GM19395 (cell line): ENCODE results near the gene AGK.
"Not testable (repeated sequence)": the region's sequence is repeated elsewhere in the genome, so short reads cannot be mapped to it uniquely, and the experiment has no call there.

Experiments used
- ATAC-seq: cut with Tn5 transposase; IDR thresholded peaks from one replicate; pipeline ENCODE4 v1.9.1; 2021; ENCODE audit warnings: mild to moderate bottlenecking, moderate library complexity; ENCODE audit not compliant: unreplicated experiment

Gene AGK

DNA sequence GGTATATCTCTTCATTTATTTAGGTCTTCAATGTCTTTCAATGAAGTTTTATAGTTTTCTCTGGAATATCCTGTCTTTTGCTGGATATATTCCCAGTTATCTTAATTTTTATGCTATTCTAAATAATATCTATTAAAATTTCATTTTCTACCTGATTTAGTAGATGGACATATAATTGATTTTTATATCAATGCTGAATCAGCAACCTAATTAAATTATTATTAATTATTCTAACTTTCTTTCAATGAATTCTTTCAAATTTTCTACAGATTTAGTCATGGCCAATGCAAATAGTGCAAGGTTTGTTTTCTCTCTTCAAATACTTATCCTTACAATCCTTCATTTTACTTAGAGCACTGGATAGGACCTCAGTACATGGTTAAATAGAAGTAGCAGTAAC is 94.0 kb downstream of the AGK start:
- no peak for ATAC-seq

DNA sequence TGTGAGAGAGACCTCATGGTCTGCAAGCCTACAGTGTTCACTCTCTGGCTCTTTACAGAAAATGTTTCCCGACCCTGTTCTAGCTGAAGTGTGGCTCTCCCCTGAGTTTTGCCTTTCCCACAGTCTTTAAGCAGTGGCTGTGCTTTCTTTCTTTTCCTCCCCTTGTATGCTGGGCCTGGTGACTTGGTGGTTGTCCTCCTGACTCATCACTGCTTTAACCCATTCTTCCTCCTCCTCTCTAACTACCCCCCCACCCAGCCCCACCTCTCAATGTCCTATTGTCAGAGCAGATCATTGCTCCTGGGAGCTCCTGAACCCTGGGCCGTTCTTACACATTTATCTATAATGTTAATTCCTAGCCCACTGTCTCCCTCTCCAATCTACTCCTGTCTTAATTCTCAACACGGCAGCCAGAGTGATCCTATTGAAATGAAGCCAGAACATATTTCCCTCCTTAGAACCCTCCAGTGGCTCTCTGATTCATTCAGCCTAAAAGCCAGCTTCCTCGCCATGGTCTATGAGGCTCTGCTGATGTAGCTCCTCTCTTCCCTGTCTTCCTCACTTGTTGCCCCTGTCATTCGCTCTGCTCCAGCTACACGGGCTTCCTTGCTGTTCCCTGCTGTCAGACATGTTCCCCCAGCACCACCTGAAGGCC is 95.7 kb downstream of the AGK start:
- no peak for ATAC-seq

DNA sequence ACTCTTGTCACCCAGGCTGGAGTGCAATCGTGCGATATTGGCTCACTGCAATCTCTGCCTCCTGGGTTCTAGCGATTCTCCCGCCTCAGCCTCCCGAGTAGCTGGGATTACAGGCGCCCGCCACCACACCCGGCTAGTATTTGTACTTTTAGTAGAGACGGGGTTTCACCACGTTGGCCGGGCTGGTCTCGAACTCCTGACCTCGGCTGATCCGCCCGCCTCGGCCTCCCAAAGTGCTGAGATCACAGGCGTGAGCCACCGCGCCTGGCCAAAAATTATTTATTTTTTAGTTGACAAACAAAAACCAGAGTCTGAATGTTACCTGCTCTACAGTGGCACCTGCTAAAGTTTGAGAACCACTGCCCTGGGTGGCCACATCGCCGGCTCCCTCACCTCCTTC is 96.5 kb downstream of the AGK start:
- ATAC-seq: not testable (repeated sequence)

DNA sequence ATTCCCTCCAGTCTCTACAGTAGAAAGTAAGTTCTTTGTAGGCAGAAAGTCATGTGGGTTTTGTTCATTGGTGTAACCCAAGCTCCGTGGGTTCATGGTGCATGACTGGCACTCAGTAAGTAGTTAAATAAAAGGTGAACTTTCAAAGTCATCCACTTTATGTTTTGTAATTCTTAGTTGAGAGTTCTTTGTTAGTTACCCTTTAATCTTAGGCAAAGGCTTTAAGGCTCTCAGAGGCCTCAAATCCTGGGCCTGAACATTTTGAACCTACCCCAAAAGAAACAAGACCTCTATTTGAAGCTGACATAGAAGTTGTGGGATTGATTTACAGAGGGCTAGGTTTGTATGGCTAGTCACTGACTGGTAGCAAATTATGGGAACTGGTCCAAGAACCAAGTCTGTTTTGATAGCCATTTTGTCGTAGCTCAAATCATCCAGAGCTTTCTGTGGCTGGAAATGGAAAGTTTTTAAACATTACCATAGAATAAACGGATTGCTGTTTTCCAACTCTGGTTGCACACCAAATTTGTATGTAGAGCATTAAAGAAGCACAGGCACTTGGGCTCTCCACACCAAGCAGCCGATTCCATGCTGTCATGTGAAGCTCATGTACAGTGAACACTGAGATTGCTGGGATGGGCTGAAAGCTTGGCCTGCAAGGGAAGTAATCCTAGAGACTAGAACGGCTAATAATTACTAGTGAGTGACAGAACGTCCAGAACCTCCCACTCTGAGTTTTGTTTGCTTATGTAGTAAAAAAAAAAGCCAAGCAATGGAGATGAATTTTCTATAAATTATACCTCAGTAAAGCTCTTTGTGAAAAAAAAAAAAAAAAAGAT is 97.3 kb downstream of the AGK start:
- ATAC-seq: no peak

DNA sequence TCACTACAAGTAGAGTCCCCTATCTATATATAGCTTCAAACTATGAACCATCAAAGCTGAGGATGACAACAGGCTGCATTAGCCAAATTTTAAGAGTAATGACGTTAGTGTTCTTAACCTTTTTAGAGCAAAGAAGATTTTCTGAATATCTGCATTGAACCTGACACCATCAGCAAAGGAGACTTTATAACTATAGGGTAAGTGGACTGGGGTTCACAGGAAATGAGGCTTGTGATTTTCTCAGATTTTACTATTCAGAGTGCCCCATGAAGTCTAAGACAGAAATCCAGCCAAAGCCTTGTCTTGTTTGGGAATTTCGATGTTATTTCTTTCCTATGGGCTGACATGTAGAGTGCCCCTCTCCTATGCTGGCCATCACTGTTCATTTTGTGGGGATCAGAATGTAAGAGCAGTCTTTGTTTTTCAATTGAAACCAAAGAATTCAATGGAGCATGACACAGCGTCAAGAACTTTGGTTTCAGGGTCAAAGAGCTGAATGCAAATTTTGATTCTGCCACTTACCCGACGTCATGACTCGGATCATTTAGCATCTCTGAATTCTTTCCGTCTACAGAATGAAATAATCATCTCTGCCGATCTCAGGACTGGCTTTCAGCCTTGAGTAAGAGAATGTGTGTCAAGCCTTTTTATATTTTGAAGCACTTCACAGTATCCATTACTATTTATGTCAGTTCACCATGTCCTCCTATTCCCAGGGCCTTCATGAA is 98.1 kb downstream of the AGK start:
- peak; percentile 83 for ATAC-seq

DNA sequence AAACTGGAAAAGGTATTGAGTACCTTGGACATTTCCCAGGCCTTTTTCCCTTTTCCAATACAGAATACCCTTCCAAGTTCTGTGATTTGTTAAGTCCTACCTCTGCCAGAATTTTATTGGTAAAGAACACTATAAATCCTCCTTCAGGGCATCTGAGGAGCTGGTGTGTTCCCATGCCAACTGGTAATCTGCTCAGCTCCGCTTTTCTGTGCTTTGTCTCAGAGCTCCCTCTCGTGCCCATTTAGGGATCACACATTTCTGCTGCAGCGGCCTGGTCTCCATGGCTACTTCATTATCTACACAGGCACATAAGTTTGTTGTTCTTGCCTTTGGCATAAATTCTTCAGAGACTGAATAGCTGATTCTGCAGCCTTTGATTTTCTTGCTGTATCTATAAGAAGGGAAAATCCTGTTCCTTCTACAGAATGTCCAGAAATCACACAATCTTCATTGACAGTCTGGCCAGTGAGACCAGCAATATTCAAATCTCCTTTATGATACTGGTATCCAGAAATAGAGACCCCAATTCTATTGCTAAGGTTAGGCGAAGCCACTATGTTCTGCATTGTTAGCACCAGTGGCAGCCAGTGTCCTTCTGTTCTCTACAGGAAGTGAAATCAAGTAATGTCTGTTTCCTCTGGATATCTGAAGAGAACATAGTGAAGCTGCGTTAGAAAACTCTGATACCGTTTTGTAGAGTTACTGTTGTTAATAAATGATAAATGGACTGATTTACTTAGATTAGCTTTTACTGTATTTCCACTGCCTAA is 98.8 kb downstream of the AGK start:
- peak; percentile 84 for ATAC-seq

DNA sequence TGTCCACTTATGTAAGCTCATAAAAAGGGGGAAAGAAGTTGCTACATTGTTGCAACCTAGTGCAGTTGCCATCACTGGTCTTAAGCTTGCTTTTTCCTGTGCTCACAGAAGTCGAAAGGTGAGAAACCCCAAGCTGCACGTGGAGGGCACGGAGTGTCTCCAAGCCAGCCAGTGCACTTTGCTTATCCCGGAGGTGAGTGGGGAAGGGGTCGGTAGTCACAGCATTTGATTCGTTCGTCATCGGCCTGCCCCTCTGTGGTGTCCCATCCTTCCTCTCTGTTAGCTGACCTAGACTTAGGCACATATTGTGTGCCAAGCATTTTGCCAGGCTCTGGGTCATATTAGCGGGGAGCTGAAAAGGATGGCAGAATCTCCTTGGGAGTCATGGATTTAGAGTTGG is 100.2 kb downstream of the AGK start:
- ATAC-seq: no peak

DNA sequence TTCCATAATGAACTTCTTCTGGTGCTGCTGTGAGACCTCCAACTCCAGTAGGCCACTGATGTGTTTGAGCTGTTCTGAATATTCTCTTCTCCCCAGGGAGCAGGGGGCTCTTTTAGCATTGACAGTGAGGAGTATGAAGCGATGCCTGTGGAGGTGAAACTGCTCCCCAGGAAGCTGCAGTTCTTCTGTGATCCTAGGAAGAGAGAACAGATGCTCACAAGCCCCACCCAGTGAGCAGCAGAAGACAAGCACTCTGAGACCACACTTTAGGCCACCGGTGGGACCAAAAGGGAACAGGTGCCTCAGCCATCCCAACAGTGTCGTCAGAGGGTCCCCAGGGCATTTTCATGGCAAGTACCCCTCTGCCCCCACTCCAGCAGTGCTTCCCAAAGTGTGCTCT is 101.5 kb downstream of the AGK start:
- no peak for ATAC-seq

DNA sequence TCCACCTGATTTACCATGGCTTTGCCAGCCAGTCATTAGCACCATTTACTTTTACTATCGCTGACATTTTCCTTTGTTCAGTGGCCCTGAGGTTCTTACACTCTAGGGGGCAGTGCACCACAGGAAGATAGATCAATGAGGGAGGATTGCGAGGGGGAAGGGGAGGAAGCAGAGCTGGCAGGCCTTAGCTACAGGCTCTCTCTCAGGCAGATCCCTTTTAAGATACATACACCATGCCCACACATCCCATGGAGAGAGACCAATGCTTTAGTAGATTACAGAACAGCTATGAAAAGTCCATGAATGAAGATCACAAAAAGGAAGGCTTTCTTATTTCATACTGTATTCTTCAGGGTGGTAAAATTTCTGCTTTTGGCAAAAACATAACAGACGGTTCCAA is 103.3 kb downstream of the AGK start:
- ATAC-seq: peak; percentile 78

DNA sequence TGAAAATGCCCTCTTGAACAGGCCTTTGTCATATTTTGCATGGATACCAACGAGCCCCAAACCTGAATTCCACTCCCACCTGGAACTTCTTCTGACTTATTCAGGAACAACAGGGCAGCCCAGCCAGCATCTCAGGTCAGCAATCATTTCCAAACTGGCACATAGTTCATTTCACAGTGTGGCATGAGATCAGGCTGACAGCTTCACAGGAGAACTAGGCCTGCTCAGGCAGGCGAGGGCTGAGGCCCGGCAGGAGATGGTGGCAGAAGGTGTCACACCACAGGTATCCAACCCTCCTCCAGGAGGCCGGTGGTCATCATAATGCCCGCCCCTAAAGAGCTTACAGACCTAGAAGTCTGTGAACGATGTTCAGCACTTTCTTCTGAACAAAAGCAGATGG is 108.3 kb downstream of the AGK start:
- ATAC-seq: no peak

DNA sequence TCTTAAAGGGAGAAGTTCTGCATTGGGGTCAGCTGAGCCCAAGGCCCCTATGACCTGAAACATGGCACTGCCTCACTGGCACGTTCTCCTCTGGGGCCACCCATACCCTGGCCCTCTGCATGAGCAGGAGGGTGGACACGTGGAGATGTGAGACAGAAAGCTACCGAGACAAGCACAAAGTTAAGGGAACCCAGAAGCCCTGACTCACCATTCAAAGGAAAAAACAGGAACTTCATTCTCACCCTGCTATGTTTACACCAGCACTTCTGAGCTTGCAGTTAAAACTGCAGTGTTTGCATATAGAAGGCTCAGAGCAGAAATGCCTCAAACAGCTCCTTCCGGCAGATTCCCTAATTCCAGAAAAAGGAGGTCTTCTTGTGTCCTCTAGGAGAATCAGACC is 109.0 kb downstream of the AGK start:
- ATAC-seq: no peak

DNA sequence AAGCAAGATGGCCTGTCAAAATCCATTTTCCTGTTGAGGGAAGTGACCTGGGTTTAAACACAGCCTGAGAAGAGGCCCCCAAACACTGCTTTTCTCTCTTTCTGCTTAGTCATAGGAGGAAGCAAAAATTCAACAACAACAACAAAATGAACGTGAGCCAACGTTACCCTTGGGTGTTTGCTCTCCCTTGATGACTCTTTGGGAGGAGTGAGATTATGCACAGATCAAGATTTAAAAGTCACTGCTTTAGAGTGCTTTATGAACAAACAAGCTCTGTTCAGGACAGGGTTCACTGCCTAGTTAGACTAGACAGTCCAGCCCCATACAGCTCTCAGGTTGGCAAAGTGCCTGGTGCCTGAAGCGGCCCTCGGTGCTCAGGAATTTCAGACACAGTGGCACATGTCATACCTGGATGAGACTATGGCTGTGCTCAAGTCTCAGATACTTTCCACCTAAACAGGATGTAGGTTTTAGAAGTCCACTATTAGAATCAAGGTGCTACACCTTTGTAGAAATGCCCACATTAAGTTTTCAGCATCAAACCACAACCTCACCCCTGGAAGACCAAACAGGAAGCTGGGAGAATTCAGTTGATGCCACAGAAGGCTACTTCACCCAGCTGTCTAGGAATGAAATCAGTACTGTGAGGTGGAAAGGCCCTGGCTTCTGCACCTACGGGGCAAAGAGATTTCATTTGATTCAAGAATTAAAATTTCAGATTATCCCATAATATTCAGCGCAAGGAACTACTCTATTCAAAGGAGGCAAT is 112.1 kb downstream of the AGK start:
- ATAC-seq: no peak

DNA sequence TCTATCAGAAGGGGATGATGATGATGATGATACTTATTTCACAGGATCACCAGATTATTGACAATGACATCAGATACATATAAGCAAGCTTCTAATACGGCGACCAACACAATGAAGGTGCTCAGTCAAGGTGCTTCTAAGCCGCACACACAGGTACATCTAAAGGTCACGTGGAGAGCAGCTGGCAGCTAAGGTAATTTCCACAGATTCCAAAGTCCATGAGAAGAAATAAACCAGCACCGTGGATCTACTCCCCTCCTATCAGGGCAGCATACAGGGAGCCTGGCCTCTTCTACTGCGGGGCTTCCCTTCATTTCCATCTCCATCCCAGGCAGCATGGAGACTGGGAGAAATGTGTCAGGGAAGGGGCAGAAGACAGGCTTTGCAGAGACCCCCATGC is 113.2 kb downstream of the AGK start:
- no peak for ATAC-seq

DNA sequence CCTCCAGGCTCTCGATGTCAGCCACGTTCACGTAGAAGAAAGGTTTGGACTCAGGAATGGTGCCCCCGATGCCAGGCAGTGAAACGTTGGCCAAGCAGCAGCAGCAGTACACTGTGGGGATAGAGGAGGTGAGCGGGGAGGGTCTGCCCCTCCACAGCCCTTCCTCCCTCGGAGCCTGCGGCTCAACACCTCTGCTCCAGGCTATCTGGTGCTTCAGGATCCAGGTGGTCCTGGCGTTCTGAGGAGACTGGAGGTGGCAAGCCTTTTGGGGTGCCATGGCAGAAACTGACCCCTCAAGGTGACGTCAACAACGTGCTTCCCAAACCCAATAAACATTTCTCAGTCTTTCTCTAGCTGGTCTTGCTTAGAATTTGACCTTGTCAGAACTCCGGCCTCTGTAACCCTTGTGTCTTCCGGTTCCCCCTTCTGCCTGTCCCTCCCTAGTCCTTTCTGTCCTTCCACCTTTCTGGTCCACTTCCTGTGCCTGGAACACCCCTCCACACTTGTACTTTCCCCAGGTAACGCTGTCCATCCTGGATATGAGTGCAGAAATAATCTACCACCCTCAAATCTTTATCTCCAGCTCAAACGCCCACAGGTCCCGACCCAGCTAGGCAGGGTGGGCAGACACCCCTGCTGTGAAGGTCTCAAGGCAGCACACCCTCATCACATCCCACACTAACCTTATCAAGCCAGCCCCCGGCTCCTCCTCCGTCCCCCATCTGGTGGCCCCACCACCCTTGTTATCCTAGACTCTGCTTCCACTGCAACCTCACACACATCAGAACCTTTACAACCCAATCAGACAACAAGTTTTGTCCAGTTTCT is 114.2 kb downstream of the AGK start:
- no peak for ATAC-seq

DNA sequence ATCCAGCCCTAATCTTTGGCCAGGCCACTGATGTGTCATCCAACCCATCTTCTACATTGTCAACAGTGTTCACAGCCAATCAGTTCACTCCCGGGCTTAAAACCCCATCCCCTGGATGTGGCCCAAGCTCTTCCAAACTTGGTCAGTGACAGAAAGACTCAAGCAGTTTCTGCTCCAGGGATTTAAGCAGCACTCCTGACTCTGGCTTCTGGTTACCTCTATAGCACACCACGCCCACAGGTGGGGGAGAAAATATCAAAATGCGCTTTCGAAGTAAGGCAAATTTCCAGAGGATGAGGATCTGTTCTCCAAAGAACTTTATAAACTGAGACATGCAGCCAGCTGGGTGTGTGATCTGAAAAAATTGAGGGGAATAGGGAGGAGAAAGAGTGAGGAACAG is 114.9 kb downstream of the AGK start:
- ATAC-seq: no peak

DNA sequence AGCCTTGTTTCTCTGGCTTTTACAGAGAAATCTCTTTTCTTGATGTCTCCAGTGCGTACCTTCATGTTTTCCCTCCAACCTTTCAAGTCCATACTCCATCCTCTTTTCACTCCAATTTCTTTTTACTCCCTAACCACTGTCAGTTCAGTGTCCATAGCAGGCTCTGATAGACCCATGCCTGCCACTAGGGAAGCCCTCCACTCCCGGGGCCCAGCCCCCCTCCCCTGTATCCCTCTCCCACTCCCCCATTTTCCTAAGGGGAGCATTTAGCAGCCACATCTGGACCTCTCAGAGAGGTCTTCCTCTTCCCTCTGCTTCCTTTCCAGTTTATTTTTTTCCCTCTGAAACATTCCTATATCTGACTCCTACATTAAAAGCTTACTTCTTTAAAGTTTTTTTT is 117.6 kb downstream of the AGK start:
- no peak for ATAC-seq

DNA sequence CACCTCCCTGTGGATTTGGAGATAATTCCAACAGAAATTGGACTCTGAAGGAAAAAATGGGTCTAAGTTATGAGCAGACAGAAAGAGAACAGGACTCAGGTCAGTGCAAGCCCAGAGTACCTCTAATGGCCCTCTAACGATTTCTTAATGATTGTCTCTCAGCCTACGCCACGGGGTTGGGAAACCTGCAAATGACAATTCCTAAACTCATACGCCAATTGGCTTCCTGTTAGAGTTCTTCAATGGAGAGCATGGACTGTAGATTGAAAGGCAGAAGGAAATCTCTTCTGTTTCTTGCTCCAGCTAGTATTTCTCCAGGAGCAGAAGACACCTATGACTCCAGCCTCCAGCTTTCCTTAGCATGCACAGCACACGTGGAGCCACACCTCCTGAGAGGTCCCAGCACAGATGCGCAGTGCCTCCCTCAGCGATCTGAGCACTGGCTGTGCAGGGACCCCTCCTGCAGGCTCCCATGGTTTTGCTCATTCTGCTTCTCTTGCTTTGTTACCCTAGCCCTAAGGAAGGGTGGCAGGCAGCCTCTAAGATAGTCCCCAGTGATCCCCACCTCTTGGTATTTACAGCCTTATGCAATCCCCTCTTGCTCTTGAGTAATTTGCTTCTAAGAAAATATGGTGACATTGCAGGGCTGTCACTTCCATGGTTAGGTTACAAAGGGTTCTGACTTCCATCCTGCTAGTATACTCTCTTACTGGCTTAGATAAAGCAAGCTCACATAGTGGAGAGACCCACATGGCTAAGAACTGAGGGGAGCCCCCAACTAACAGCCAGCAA is 120.7 kb downstream of the AGK start:
- ATAC-seq: no peak

DNA sequence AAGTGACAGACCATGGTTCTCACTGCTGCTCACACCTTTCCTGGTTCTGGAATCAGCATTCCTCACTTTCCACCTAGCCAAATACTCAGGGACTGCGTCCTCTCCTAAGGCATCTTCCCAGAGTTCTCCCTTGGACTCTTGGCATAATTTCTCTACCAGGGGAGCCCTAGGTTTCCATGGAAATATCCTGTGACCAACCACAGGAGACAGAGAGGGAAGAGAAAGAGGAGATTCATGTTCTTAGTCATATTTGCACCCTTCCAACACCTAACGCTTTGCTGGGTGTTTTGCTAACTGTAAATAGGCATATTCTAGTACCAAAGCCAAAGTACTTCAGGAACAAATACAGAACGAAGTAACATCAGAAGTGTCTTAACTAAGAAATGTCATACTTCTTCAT is 122.1 kb downstream of the AGK start:
- ATAC-seq: no peak

DNA sequence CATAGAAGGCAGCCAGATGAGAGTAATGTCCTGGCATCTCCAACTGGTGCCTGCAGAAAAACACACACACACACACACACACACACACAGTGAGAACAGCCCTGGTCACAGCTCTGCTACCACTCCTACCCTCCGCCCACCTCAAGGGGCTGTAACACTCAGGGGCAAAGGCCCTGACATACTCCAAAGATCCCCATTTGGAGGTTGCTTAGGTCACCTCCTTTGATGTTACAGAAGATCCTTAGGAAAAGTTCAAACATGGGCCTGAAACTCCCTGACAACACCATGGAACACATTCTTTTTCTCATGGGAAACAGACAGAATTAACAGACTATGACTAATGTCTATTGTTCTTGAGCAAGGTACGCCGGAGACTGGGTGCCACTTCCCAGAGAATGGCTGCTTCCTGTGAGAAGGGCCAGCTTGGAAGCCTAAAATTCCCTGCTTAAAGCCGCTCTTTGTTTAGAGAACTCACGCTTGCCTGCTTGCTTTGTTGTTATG is 123.0 kb downstream of the AGK start:
- no peak for ATAC-seq
